Measurements from ENCODE around the gene HCRTR1.

- no peak for TF ChIP-seq POLR2AphosphoS5 (IDR thresholded peaks at IDR 0.05)
- TF ChIP-seq, protein P1, sequence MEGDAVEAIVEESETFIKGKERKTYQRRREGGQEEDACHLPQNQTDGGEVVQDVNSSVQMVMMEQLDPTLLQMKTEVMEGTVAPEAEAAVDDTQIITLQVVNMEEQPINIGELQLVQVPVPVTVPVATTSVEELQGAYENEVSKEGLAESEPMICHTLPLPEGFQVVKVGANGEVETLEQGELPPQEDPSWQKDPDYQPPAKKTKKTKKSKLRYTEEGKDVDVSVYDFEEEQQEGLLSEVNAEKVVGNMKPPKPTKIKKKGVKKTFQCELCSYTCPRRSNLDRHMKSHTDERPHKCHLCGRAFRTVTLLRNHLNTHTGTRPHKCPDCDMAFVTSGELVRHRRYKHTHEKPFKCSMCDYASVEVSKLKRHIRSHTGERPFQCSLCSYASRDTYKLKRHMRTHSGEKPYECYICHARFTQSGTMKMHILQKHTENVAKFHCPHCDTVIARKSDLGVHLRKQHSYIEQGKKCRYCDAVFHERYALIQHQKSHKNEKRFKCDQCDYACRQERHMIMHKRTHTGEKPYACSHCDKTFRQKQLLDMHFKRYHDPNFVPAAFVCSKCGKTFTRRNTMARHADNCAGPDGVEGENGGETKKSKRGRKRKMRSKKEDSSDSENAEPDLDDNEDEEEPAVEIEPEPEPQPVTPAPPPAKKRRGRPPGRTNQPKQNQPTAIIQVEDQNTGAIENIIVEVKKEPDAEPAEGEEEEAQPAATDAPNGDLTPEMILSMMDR (IDR thresholded peaks at IDR 0.05): no peak
Observed at GRCh38 chr1:31624731-31625514, 7.4 kb downstream of the HCRTR1 start.

Measured in sigmoid colon (tissue), 4 donors.